WTC11 (cell line): ENCODE results near the gene MMS22L. TPM values are rescaled to one million over a fixed set of nuclear protein-coding genes. Genes with fewer than 3 reads are reported as not detected.
A peak's percentile ranks its signal among the peaks of the same experiment; 100 is the strongest.

ENCODE experiments used
- ATAC-seq: fragments of 200-7000 bp; cut with Tn5 transposase; 2 replicates; pipeline ENCODE4 v1.10.0; 2021; ENCODE audit warnings: mild to moderate bottlenecking, moderate library complexity
- CTCF ChIA-PET: fragments of 300-600 bp; sonication (Branson Sonifier 250); formaldehyde crosslinking; loops from one replicate; lab custom pipeline; 2021; ENCODE audit warnings: antibody characterized with exemption; lab: Charles Lee
- POLR2A ChIA-PET: fragments of 350-600 bp; sonication (Branson Sonifier 250); formaldehyde crosslinking; loops from one replicate; lab custom pipeline; 2021; ENCODE audit warnings: antibody characterized with exemption; lab: Charles Lee
- DNase-seq: peaks from one replicate; pipeline ENCODE4 v3.0.0; 2021; ENCODE audit warnings: low spot score
- H3K27ac Mint-ChIP-seq: 2 replicates; pipeline ENCODE4 v1.8.0; 2021; ENCODE audit warnings: mixed read lengths
- H3K27me3 Mint-ChIP-seq: 2 replicates; pipeline ENCODE4 v1.8.0; 2021; ENCODE audit warnings: low read depth, mild to moderate bottlenecking, moderate library complexity, mixed read lengths
- H3K36me3 Mint-ChIP-seq: 2 replicates; pipeline ENCODE4 v1.8.0; 2021; ENCODE audit warnings: mixed read lengths
- H3K4me1 Mint-ChIP-seq: 2 replicates; pipeline ENCODE4 v1.8.0; 2022; ENCODE audit warnings: mixed read lengths
- H3K4me3 Mint-ChIP-seq: 2 replicates; pipeline ENCODE4 v1.8.0; 2021; ENCODE audit warnings: mild to moderate bottlenecking, moderate library complexity, mixed read lengths
- H3K9me3 Mint-ChIP-seq: 2 replicates; pipeline ENCODE4 v1.8.0; 2021; ENCODE audit warnings: mixed read lengths
- AR ChIP-seq: fragments of 250-450 bp; sonication (Bioruptor Pico); IDR thresholded peaks from 2 replicates; pipeline ENCODE4 v1.9.0; 2021; ENCODE audit warnings: mild to moderate bottlenecking
- ARID4B ChIP-seq: sonication (generic); formaldehyde crosslinking; IDR thresholded peaks from 2 replicates; pipeline ENCODE4 v1.8.0; 2023; ENCODE audit warnings: missing genetic modification reagents, mild to moderate bottlenecking, borderline replicate concordance
- ATF3 ChIP-seq: sonication (generic); formaldehyde crosslinking; conservative IDR thresholded peaks from 2 replicates; pipeline ENCODE4 v1.8.1; 2022; ENCODE audit warnings: mild to moderate bottlenecking, missing genetic modification reagents
- CREB1 ChIP-seq: sonication (generic); formaldehyde crosslinking; IDR thresholded peaks from 2 replicates; pipeline ENCODE4 v1.8.0; 2023; ENCODE audit warnings: mild to moderate bottlenecking, missing genetic modification reagents
- EMX1 ChIP-seq: fragments of 250-450 bp; sonication (Bioruptor Pico); IDR thresholded peaks from 2 replicates; pipeline ENCODE4 v1.8.0; 2021; ENCODE audit warnings: mild to moderate bottlenecking
- ETV6 ChIP-seq: sonication (generic); formaldehyde crosslinking; IDR thresholded peaks from 2 replicates; pipeline ENCODE4 v1.8.1; 2022; ENCODE audit warnings: mild to moderate bottlenecking, missing genetic modification reagents
- FOXP1 ChIP-seq: sonication (generic); formaldehyde crosslinking; IDR thresholded peaks from 2 replicates; pipeline ENCODE4 v1.8.0; 2022; ENCODE audit warnings: missing genetic modification reagents, mild to moderate bottlenecking, moderate library complexity, borderline replicate concordance
- JAZF1 ChIP-seq: fragments of 250-450 bp; sonication (Bioruptor Pico); IDR thresholded peaks from 2 replicates; pipeline ENCODE4 v1.9.0; 2021; ENCODE audit warnings: moderate library complexity, mild to moderate bottlenecking, inconsistent platforms
- JUN ChIP-seq: sonication (generic); formaldehyde crosslinking; IDR thresholded peaks from 2 replicates; pipeline ENCODE4 v1.8.0; 2023; ENCODE audit warnings: mild to moderate bottlenecking, missing genetic modification reagents
- KAT7 ChIP-seq: sonication (generic); formaldehyde crosslinking; IDR thresholded peaks from 2 replicates; pipeline ENCODE4 v1.8.1; 2023; ENCODE audit warnings: missing genetic modification reagents, mild to moderate bottlenecking, borderline replicate concordance
- MXD4 ChIP-seq: fragments of 250-450 bp; sonication (Bioruptor Pico); IDR thresholded peaks from 2 replicates; pipeline ENCODE4 v1.8.0; 2021; ENCODE audit warnings: mild to moderate bottlenecking, moderate library complexity, borderline replicate concordance
- NR3C1 ChIP-seq: sonication (generic); formaldehyde crosslinking; conservative IDR thresholded peaks from 2 replicates; pipeline ENCODE4 v1.8.1; 2023; ENCODE audit warnings: low read depth, mild to moderate bottlenecking, missing genetic modification reagents
- RELA ChIP-seq: sonication (generic); formaldehyde crosslinking; IDR thresholded peaks from 2 replicates; pipeline ENCODE4 v1.8.1; 2022; ENCODE audit warnings: missing genetic modification reagents, mild to moderate bottlenecking, borderline replicate concordance
- RORB ChIP-seq: fragments of 250-450 bp; sonication (Bioruptor Pico); IDR thresholded peaks from 2 replicates; pipeline ENCODE4 v1.9.0; 2021; ENCODE audit warnings: mild to moderate bottlenecking
- ZNF138 ChIP-seq: sonication (generic); formaldehyde crosslinking; conservative IDR thresholded peaks from 2 replicates; pipeline ENCODE4 v1.8.1; 2022; ENCODE audit warnings: mild to moderate bottlenecking, moderate library complexity, missing genetic modification reagents
- ZNF219 ChIP-seq: sonication (generic); formaldehyde crosslinking; IDR thresholded peaks from 2 replicates; pipeline ENCODE4 v1.8.0; 2023; ENCODE audit warnings: missing genetic modification reagents, mild to moderate bottlenecking, borderline replicate concordance
- ZNF396 ChIP-seq: fragments of 250-450 bp; sonication (Bioruptor Pico); IDR thresholded peaks from 2 replicates; pipeline ENCODE4 v1.8.0; 2021; ENCODE audit warnings: mild to moderate bottlenecking, moderate library complexity, borderline replicate concordance
- total RNA-seq: library from RNA; stranded (reverse); gene quantifications from 3 replicates; pipeline ENCODE4 v1.2.3, GENCODE V29; 2021
- TF ChIP-seq, protein P1 (sequence below): sonication (generic); formaldehyde crosslinking; IDR thresholded peaks from 2 replicates; pipeline ENCODE4 v1.8.0; 2023; ENCODE audit warnings: mild to moderate bottlenecking, missing genetic modification reagents

MMS22L gene
- total RNA-seq, 1 experiment from 2014 or later, result 39.7 TPM

DNA sequence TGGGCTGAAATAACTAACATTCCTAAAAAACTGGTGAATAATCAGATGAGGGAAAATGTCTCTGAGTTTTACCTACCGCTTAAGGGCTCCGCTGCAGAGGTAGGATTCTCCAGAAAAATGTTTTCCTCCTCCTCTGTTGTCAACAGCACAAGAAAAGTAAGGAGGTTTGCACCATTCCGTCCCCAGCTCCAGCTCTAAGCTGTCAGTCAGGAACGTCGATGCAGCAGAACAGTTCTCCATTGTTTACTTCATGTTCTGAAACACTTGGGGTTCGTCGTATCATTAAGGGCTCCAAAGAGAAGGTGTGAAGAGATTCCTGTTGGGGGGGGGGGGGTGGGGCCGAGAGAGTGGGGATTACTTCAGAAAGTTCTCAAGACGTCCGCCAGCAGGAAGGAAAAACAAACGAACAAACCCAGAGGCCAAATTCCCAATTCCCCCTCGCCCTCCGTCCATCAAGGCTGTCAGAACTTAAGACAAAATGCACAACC lies 734 bp downstream of the MMS22L start:
- Mint-ChIP-seq H3K27me3 (no peaks in the 10 kb centered on the region; the same call in 1 of the 2 replicates), H3K4me3 (peak overlapping the region; percentile 97), H3K9me3 (no peaks in the 10 kb centered on the region), H3K36me3 (peaks cover 32% of the 10 kb centered on the region), H3K27ac (peak overlapping the region; percentile 82), H3K4me1 (peaks cover 19% of the 10 kb centered on the region)
- TF ChIP-seq JUN (CRISPR knock-in tag), result no peak
- ChIA-PET CTCF (interaction anchor here (1.6 kb wide), 1 partner anchor 67 kb away, joined by 5 read pairs; no protein-coding TSS in a partner anchor), POLR2A (no interaction called here)
- ATAC-seq (no peak), DNase-seq (no peak)

GRCh38 chr6:97280766-97281165 lies 2.2 kb downstream of the MMS22L start:
- CTCF ChIA-PET, result no interaction called here
- no peak for DNase-seq
- Mint-ChIP-seq H3K27ac (no peak overlapping the region), H3K4me1 (peaks cover 19% of the 10 kb centered on the region)
- TF ChIP-seq ZNF396 (CRISPR knock-in tag) (no peak), CREB1 (CRISPR knock-in tag) (no peak)
- TF ChIP-seq, all 79 proteins: peak for 0
- POLR2A ChIA-PET, result no interaction called here
- H3K4me3 Mint-ChIP-seq, result peak overlapping the region; percentile 97
- peaks cover 42% of the 10 kb centered on the region for H3K36me3 Mint-ChIP-seq
- no peaks in the 10 kb centered on the region for H3K9me3 Mint-ChIP-seq
- ATAC-seq, result no peak
- H3K27me3 Mint-ChIP-seq, result no peaks in the 10 kb centered on the region

DNA sequence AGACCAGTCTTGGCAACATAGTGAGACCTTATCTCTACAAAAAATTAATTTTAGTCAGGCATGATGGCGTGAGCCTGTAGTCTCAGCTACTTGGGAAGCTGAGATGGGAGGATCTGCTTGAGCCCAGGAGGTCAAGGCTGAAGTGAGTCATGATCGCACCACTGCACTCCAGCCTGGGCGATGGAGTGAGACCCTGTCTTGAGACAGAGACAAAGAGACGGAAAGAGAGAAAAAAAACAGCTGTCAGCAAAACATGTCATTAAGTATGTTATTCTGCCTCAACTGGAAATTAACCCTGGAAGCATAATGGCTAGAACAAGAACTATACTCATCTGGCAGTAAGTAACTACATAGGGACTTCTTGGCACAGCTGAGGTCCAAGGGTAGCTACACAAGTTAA lies 7.2 kb downstream of the MMS22L start:
- DNase-seq (no peak), ATAC-seq (no peak)
- no peak for TF ChIP-seq KAT7 (CRISPR knock-in tag)
- no peak for TF ChIP-seq ARID4B (CRISPR knock-in tag)
- TF ChIP-seq ZNF138, result no peak
- no peak for TF ChIP-seq AR (CRISPR knock-in tag)
- no peak for TF ChIP-seq FOXP1 (CRISPR knock-in tag)
- TF ChIP-seq JAZF1 (CRISPR knock-in tag), result no peak
- no peak for TF ChIP-seq NR3C1
- TF ChIP-seq RORB, result no peak
- TF ChIP-seq ATF3, result no peak
- no peak for TF ChIP-seq EMX1 (CRISPR knock-in tag)
- no peak for TF ChIP-seq CREB1 (CRISPR knock-in tag)
- no peak for TF ChIP-seq ETV6 (CRISPR knock-in tag)
- TF ChIP-seq MXD4 (CRISPR knock-in tag), result no peak
- TF ChIP-seq, protein P1, sequence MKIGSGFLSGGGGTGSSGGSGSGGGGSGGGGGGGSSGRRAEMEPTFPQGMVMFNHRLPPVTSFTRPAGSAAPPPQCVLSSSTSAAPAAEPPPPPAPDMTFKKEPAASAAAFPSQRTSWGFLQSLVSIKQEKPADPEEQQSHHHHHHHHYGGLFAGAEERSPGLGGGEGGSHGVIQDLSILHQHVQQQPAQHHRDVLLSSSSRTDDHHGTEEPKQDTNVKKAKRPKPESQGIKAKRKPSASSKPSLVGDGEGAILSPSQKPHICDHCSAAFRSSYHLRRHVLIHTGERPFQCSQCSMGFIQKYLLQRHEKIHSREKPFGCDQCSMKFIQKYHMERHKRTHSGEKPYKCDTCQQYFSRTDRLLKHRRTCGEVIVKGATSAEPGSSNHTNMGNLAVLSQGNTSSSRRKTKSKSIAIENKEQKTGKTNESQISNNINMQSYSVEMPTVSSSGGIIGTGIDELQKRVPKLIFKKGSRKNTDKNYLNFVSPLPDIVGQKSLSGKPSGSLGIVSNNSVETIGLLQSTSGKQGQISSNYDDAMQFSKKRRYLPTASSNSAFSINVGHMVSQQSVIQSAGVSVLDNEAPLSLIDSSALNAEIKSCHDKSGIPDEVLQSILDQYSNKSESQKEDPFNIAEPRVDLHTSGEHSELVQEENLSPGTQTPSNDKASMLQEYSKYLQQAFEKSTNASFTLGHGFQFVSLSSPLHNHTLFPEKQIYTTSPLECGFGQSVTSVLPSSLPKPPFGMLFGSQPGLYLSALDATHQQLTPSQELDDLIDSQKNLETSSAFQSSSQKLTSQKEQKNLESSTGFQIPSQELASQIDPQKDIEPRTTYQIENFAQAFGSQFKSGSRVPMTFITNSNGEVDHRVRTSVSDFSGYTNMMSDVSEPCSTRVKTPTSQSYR (CRISPR knock-in tag), result no peak
- no peak for TF ChIP-seq RELA (CRISPR knock-in tag)
- TF ChIP-seq ZNF396 (CRISPR knock-in tag), result no peak
- TF ChIP-seq ZNF219, result no peak
- H3K9me3 Mint-ChIP-seq, result no peaks in the 10 kb centered on the region
- no peak overlapping the region for H3K27ac Mint-ChIP-seq
- CTCF ChIA-PET, result no interaction called here
- POLR2A ChIA-PET, result no interaction called here
- H3K27me3 Mint-ChIP-seq, result no peaks in the 10 kb centered on the region
- H3K4me1 Mint-ChIP-seq, result no peaks in the 10 kb centered on the region
- peaks cover 63% of the 10 kb centered on the region for H3K36me3 Mint-ChIP-seq
- H3K4me3 Mint-ChIP-seq, result no peak overlapping the region
